H1 (cell line): ENCODE results near the gene GTF2F2. TPM values are rescaled to one million over a fixed set of nuclear protein-coding genes. Genes with fewer than 3 reads are reported as not detected.

Source experiments
- ATF3 ChIP-seq: IDR thresholded peaks from 2 replicates; pipeline ENCODE4 v1.6.1; 2011; ENCODE audit warnings: low read depth, mild to moderate bottlenecking, low read length; ENCODE audit not compliant: insufficient read depth
- CHD7 ChIP-seq: fragments of 300-600 bp; sonication (generic); IDR thresholded peaks from 2 replicates; pipeline ENCODE4 v1.7.1; 2012; ENCODE audit warnings: low read length, moderate library complexity, mild to moderate bottlenecking, inconsistent platforms; ENCODE audit not compliant: insufficient replicate concordance
- CREB1 ChIP-seq: IDR thresholded peaks from 2 replicates; pipeline ENCODE4 v1.6.1; 2012; ENCODE audit warnings: inconsistent platforms
- GTF2F1 ChIP-seq: IDR thresholded peaks from 2 replicates; pipeline ENCODE4 v1.6.1; 2012; ENCODE audit warnings: low read depth, low read length, improper control_type of control experiment, borderline replicate concordance
- KDM4A ChIP-seq: IDR thresholded peaks from one replicate; pipeline ENCODE4 v1.7.1; 2012; ENCODE audit warnings: low read depth, mild to moderate bottlenecking, moderate library complexity, low read length, inconsistent platforms; ENCODE audit not compliant: severe bottlenecking
- NANOG ChIP-seq: IDR thresholded peaks from 2 replicates; pipeline ENCODE4 v1.6.1; 2011; ENCODE audit warnings: low read length, low read depth, mild to moderate bottlenecking, inconsistent platforms; ENCODE audit not compliant: insufficient read depth, poor library complexity, severe bottlenecking
- PHF8 ChIP-seq: fragments of 200-600 bp; sonication (generic); conservative IDR thresholded peaks from 2 replicates; pipeline ENCODE4 v1.7.1; 2012; ENCODE audit warnings: low read depth, mild to moderate bottlenecking, inconsistent platforms, low read length, moderate library complexity
- POLR2AphosphoS5 ChIP-seq: IDR thresholded peaks from 2 replicates; pipeline ENCODE4 v1.6.1; 2011; ENCODE audit warnings: low read depth, low read length
- TBP ChIP-seq: IDR thresholded peaks from 2 replicates; pipeline ENCODE4 v1.6.1; 2011; ENCODE audit warnings: low read depth, low read length, improper control_type of control experiment
- ZNF274 ChIP-seq: IDR thresholded peaks from 2 replicates; pipeline ENCODE4 v1.7.0; 2012; ENCODE audit warnings: low read length, borderline replicate concordance; ENCODE audit errors: extremely low read depth
- polyA plus RNA-seq, 7 experiments: library from polyadenylated mRNA; depleted of rRNA in 3 of 7; stranded (reverse) in 5 of 7; unstranded in 2 of 7; fragments of >200 nt in 5 of 7; fragments of 200-250 nt in 2 of 7; gene quantifications; 1 replicate in 5 of 7; 2 replicates in 1 of 7; 4 replicates in 1 of 7; pipeline versions ENCODE4 v1.2.1 to v1.2.3, GENCODE V29; 2011 to 2013; ENCODE audit warnings: missing spikeins in 2 of 7, mixed read lengths in 2 of 7
- total RNA-seq: library from RNA; stranded (reverse); fragmentation: NEBNext Ultra II Directional; extraction: Animal tissue kit (Norgen Biotek cat#: 25700); gene quantifications from 2 replicates; pipeline ENCODE4 v1.2.1, GENCODE V29; 2021

The GTF2F2 gene
- total and polyA plus RNA-seq, 2 of the 8 experiments (the other 6 are each of a cell fraction or from before 2014, with no cell fraction given): 10.8 to 31.1 TPM

GRCh38 chr13:45073809-45074208 is 46.5 kb upstream of the GTF2F2 start (continued):
- TF ChIP-seq CHD7: no peak
- TF ChIP-seq POLR2AphosphoS5: no peak
- TF ChIP-seq GTF2F1: no peak
- no peak for TF ChIP-seq ATF3
- no peak for TF ChIP-seq NANOG
- TF ChIP-seq CREB1: no peak
- TF ChIP-seq TBP: no peak
- no peak for TF ChIP-seq PHF8
- no peak for TF ChIP-seq ZNF274
- no peak for TF ChIP-seq KDM4A
